DOHH2 (cell line): ENCODE measurements around the gene ROCK2.

Experiments used
- EZH2phosphoT487 ChIP-seq: fragments of 200-600 bp; sonication (generic); IDR thresholded peaks from 2 replicates; pipeline ENCODE4 v1.6.1; 2017; ENCODE audit warnings: borderline replicate concordance, mild to moderate bottlenecking, antibody characterized with exemption, low read length, moderate library complexity, mixed read lengths
- TF ChIP-seq, protein P1 (sequence below): fragments of 200-600 bp; sonication (generic); IDR thresholded peaks from one replicate; pipeline ENCODE4 v1.5.1; 2014; ENCODE audit warnings: antibody characterized with exemption, mild to moderate bottlenecking, low read depth, low read length; ENCODE audit not compliant: poor library complexity, severe bottlenecking

DNA sequence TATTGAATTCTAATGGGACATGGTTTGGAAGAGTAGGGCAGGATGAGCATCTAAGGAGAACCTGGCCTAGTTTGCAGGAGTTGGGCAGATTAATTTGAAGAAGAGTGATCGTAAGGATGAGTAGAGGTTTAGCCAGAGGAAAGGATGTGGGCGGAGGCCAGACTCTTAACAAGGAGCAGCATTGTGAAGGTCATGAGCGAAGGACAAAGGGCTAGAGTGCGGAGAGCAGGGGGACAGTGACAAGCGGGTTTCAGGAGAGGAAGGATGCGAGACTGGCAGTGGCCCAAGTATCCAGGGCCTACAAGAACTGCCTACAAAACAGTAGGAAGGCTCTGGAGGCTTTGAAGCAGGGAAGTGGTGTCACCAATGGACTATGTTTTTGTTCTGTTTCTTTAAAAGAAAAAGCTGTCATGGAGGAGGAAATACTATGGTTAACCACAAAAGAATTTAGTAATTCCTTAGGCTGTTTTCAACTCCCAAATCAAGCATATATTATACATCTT lies 169.1 kb downstream of the ROCK2 start:
- TF ChIP-seq, protein P1, sequence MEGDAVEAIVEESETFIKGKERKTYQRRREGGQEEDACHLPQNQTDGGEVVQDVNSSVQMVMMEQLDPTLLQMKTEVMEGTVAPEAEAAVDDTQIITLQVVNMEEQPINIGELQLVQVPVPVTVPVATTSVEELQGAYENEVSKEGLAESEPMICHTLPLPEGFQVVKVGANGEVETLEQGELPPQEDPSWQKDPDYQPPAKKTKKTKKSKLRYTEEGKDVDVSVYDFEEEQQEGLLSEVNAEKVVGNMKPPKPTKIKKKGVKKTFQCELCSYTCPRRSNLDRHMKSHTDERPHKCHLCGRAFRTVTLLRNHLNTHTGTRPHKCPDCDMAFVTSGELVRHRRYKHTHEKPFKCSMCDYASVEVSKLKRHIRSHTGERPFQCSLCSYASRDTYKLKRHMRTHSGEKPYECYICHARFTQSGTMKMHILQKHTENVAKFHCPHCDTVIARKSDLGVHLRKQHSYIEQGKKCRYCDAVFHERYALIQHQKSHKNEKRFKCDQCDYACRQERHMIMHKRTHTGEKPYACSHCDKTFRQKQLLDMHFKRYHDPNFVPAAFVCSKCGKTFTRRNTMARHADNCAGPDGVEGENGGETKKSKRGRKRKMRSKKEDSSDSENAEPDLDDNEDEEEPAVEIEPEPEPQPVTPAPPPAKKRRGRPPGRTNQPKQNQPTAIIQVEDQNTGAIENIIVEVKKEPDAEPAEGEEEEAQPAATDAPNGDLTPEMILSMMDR = no peak
- TF ChIP-seq EZH2phosphoT487 = no peak
